ENCODE measurements around the gene AGAP1.

The AGAP1 gene

DNA sequence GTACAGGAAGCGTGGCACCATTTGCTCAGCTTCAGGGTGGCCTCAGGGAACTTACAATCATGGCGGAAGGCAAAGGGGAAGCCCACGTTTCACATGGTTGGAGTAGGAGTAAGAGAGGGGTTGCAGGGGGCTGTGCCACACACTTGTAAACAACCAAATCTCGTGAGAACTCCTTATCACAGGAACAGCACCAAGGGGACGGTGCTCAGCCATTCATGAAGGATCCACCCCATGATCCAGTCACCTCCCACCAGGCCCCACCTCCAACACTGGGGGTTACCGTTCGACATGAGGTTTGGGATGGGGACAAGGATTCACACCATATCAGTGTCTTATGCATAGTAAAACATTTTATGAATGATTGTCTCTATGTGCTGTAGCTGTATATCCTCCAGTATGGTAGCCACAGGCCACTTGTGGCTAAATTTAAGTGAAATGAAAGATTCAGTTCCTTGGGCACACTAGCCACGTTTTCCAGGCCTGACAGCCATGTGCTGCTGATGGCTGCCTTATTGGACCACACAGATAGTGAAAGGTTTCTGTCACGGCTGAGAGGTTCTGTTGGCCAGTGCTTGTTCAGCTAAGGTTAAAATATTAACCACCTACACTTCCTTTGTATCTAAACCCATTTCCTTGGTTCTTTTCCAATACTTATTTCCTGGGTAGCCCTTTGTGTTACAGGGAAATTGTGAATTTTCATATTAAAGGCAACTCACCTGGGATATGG is 77.3 kb downstream of the AGAP1 start:
- Histone ChIP-seq H3K9me3 (ENCODE audit: control insufficient read depth in 2 of 2, low read length in 2 of 2) (peaks cover 0 to 3% of the 10 kb centered on the region in 2 donors), H3K27me3 (ENCODE audit: control insufficient read depth in 2 of 2, insufficient read depth in 2 of 2, low read length in 2 of 2) (no peaks in the 10 kb centered on the region), H3K9ac (ENCODE audit: low read depth in 1 of 2, low read length in 2 of 2) (no peak overlapping the region), H3K27ac (ENCODE audit: low read depth in 2 of 2, low read length in 2 of 2) (no peak overlapping the region), H3K4me3 (ENCODE audit: low read length in 2 of 2) (no peak overlapping the region), H3K4me1 (ENCODE audit: control insufficient read depth in 2 of 2, insufficient read depth in 2 of 2, low read length in 2 of 2) (peaks cover 3 to 4% of the 10 kb centered on the region in 2 donors), H3K36me3 (ENCODE audit: control insufficient read depth in 2 of 2, insufficient read depth in 2 of 2, low read length in 2 of 2) (no peaks in the 10 kb centered on the region)

DNA sequence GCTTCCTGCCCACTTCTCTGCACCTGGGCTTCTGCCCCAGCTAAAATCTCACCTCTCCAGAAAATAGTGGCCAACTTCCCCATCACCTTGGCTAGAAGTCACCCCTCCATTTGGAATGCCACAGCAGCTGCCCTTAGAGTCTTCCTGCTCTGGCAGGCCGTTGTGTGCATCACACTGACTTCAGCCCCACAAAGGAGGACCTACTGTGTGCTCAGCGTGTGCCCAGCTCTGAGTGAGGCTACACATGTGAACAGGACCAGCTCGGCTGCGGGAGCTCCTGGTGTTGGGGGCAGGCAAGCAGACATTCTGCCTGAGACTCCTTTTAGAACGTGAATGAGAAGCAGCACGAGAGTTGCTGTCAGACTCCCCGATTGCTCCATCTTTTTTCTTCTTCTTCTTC is 78.7 kb downstream of the AGAP1 start:
- H3K9me3 ChIP-seq (ENCODE audit: control insufficient read depth in 2 of 2, low read length in 2 of 2), result peaks cover 0 to 3% of the 10 kb centered on the region in 2 donors
- H3K27ac ChIP-seq (ENCODE audit: low read depth in 2 of 2, low read length in 2 of 2), result no peak overlapping the region

DNA sequence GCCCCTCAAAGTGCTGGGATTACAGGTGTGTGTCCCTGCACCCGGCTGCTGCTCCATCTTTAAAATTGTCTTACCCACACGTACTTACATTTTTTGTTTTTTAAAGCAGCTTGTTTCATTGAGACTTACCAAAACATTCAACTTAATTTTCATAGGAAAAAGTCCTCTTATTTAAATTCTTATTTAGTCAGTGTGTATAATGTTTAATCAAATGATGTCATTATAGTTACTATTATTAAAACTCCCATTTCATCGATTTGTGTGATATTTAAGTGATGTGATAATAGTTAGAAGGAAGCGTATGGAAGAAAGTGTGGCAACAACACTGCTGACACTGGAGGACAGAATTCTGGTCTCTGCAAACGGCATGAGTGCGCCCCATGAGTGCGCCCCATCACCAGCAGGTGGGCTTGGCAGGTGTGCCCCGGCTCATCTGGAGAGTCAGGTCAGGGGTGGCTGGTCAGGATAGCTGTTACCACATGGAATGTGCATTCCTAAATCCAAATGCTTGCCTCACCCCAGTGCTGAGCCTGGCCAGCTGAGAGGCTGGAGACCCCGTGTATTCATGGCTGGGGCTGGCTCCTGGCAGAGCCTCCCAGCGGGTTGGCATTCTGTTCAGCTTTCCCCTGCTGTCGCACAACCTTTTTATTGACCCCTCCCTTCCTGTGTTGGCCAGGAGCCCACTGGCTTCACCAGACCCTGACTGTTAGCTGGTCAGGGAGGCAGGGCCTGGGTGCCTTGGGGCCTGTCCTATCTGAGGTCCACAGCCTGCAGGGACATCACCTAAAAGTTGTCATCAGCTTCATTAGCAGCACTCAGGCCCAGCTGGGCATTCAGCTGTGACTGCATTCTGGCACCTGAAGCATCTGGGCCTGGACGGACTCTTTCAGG is 79.7 kb downstream of the AGAP1 start:
- Histone ChIP-seq H3K4me1 (ENCODE audit: control insufficient read depth in 2 of 2, insufficient read depth in 2 of 2, low read length in 2 of 2) (peaks cover 3 to 4% of the 10 kb centered on the region in 2 donors), H3K9ac (ENCODE audit: low read depth in 1 of 2, low read length in 2 of 2) (no peak overlapping the region), H3K36me3 (ENCODE audit: control insufficient read depth in 2 of 2, insufficient read depth in 2 of 2, low read length in 2 of 2) (no peaks in the 10 kb centered on the region), H3K4me3 (ENCODE audit: low read length in 2 of 2) (no peak overlapping the region), H3K9me3 (ENCODE audit: control insufficient read depth in 2 of 2, low read length in 2 of 2) (peaks cover 0 to under 1% of the 10 kb centered on the region in 2 donors), H3K27ac (ENCODE audit: low read depth in 2 of 2, low read length in 2 of 2) (no peak overlapping the region), H3K27me3 (ENCODE audit: control insufficient read depth in 2 of 2, insufficient read depth in 2 of 2, low read length in 2 of 2) (no peaks in the 10 kb centered on the region)

More for the DNA sequence above, 78.7 kb downstream of the AGAP1 start:
- no peaks in the 10 kb centered on the region for H3K27me3 ChIP-seq (ENCODE audit: control insufficient read depth in 2 of 2, insufficient read depth in 2 of 2, low read length in 2 of 2)
- H3K9ac ChIP-seq (ENCODE audit: low read depth in 1 of 2, low read length in 2 of 2), result no peak overlapping the region
- no peak overlapping the region for H3K4me3 ChIP-seq (ENCODE audit: low read length in 2 of 2)
- H3K4me1 ChIP-seq (ENCODE audit: control insufficient read depth in 2 of 2, insufficient read depth in 2 of 2, low read length in 2 of 2), result peaks cover 3 to 4% of the 10 kb centered on the region in 2 donors
- no peaks in the 10 kb centered on the region for H3K36me3 ChIP-seq (ENCODE audit: control insufficient read depth in 2 of 2, insufficient read depth in 2 of 2, low read length in 2 of 2)

DNA sequence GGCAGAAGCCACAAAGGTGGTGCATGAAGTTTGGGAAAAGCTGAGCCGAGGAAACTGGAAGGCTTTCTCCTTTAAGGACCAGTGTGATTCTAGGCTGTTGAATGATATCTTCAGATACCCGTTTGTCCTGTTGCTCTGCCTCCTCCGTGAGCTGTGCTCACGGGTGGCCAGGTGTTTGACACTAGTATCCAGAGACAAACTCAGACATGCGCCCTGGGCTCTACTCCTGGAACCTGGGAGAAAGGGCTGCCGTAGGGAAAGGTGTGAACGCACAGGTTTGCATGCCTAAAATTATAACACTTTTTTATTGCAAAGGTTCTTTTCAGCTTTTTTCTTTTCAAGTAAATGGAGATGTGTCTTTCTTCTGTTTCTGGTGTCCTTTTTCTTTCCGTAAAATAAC is 81.6 kb downstream of the AGAP1 start:
- Histone ChIP-seq H3K9ac (ENCODE audit: low read depth in 1 of 2, low read length in 2 of 2) (no peak overlapping the region), H3K27me3 (ENCODE audit: control insufficient read depth in 2 of 2, insufficient read depth in 2 of 2, low read length in 2 of 2) (no peaks in the 10 kb centered on the region), H3K9me3 (ENCODE audit: control insufficient read depth in 2 of 2, low read length in 2 of 2) (no peaks in the 10 kb centered on the region), H3K4me3 (ENCODE audit: low read length in 2 of 2) (no peak overlapping the region), H3K36me3 (ENCODE audit: control insufficient read depth in 2 of 2, insufficient read depth in 2 of 2, low read length in 2 of 2) (no peaks in the 10 kb centered on the region), H3K4me1 (ENCODE audit: control insufficient read depth in 2 of 2, insufficient read depth in 2 of 2, low read length in 2 of 2) (peaks cover 3 to 4% of the 10 kb centered on the region in 2 donors), H3K27ac (ENCODE audit: low read depth in 2 of 2, low read length in 2 of 2) (no peak overlapping the region)

DNA sequence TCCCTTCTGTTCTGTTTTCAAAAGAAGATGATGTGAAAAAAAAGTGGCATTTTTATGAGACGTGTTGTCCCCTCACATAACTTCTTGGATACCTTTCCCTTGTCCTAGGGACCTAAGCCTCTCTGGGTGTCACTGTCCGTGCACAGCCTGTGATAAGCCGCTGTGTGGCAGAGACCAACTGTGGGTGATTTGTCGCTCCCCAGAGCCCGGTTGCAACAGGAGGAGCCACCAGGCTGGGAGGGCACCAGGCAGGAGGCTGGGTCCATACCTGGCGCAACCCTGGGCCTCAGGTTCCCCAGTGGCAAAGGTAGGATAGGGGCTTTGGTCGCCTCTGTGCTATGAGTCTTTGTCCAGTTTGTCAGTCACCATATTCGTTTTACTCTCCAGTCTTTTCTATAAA is 82.1 kb downstream of the AGAP1 start:
- no peaks in the 10 kb centered on the region for H3K27me3 ChIP-seq (ENCODE audit: control insufficient read depth in 2 of 2, insufficient read depth in 2 of 2, low read length in 2 of 2)
- H3K9ac ChIP-seq (ENCODE audit: low read depth in 1 of 2, low read length in 2 of 2), result no peak overlapping the region
- no peaks in the 10 kb centered on the region for H3K9me3 ChIP-seq (ENCODE audit: control insufficient read depth in 2 of 2, low read length in 2 of 2)
- no peak overlapping the region for H3K27ac ChIP-seq (ENCODE audit: low read depth in 2 of 2, low read length in 2 of 2)
- no peaks in the 10 kb centered on the region for H3K36me3 ChIP-seq (ENCODE audit: control insufficient read depth in 2 of 2, insufficient read depth in 2 of 2, low read length in 2 of 2)
- no peak overlapping the region for H3K4me3 ChIP-seq (ENCODE audit: low read length in 2 of 2)
- peaks cover 3 to 4% of the 10 kb centered on the region in 2 donors for H3K4me1 ChIP-seq (ENCODE audit: control insufficient read depth in 2 of 2, insufficient read depth in 2 of 2, low read length in 2 of 2)

DNA sequence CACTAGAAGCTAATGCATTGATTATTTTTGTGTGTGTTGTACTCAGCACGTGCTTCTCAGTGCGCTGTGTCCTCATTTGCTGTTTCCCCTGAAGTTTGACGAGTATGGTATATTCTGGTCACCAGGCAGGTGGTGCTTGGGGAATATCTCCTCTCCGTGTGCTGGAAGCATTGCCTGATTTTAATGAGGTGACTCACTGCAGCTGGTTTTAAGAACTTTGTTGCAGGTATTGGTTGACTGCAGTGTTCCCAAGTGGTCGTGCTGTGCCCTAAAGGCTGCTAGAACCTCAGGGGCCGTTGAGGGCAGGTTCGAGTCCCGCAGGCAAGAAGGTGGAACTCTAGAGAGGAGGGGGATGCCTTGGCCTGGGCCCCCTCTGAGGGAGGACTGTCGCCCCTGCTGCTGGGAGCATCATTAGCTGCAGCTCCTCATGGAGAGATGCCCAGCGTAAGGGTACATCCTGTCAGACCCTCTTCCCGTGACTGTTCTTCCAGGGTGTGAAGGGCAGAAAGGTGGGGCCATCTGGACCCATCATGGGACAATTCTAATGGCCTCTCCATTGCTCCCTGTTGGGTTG is 82.6 kb downstream of the AGAP1 start:
- no peaks in the 10 kb centered on the region for H3K27me3 ChIP-seq (ENCODE audit: control insufficient read depth in 2 of 2, insufficient read depth in 2 of 2, low read length in 2 of 2)
- H3K36me3 ChIP-seq (ENCODE audit: control insufficient read depth in 2 of 2, insufficient read depth in 2 of 2, low read length in 2 of 2), result no peaks in the 10 kb centered on the region
- H3K4me3 ChIP-seq (ENCODE audit: low read length in 2 of 2), result no peak overlapping the region
- H3K4me1 ChIP-seq (ENCODE audit: control insufficient read depth in 2 of 2, insufficient read depth in 2 of 2, low read length in 2 of 2), result peaks cover 3 to 4% of the 10 kb centered on the region in 2 donors
- no peak overlapping the region for H3K27ac ChIP-seq (ENCODE audit: low read depth in 2 of 2, low read length in 2 of 2)
- H3K9me3 ChIP-seq (ENCODE audit: control insufficient read depth in 2 of 2, low read length in 2 of 2), result no peaks in the 10 kb centered on the region
- no peak overlapping the region for H3K9ac ChIP-seq (ENCODE audit: low read depth in 1 of 2, low read length in 2 of 2)

DNA sequence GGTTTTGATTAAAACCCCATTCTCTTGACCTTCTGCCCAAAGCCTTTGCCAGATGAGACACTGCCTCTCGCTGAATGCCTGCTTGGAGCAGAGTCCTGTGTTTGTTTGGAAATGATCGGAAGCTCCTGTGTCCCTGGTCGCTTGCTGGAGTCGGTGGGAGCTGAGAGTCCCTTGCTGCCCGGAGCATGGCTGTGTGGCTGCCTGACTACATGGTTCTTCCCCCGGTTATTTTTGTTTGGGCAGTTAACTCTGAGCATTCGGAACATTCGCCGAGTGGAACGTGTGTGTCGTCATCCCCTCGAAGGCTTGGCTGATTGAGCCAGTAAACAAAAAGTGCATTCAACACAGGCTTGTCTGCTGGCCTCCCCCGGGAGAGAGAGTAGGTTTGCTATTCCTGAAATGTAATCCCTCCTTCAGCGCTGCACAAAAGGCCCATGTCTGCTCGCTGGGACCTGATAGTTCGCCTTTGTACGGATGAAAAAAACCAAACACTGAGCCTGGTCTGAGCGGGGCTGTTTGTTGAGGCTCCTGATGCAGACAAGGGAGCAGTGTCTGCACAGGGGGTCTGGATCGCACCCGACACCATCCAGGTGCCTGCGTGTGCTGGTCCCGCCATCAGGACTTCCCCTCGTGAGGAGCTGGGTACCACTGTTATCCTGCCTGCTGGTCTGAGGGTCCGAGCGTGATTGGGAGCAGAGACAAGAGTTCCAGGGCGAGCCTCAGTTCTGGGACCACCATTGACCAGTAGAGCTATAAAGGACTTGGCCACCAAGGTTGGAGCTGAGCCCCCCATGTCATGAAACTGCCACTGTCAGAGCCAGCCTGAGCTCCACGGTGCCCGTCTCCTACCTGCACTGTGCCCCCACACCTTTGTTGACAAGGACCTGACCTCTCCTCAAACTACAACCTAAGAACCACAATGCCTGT is 83.8 kb downstream of the AGAP1 start:
- no peaks in the 10 kb centered on the region for H3K27me3 ChIP-seq (ENCODE audit: control insufficient read depth in 2 of 2, insufficient read depth in 2 of 2, low read length in 2 of 2)
- H3K4me3 ChIP-seq (ENCODE audit: low read length in 2 of 2), result peak overlapping the region in 1 of 2 donors; percentile 35
- peak overlapping the region in 1 of 2 donors; percentile 18 for H3K9ac ChIP-seq (ENCODE audit: low read depth in 1 of 2, low read length in 2 of 2)
- no peaks in the 10 kb centered on the region for H3K9me3 ChIP-seq (ENCODE audit: control insufficient read depth in 2 of 2, low read length in 2 of 2)
- H3K27ac ChIP-seq (ENCODE audit: low read depth in 2 of 2, low read length in 2 of 2), result no peak overlapping the region
- peaks cover 3 to 4% of the 10 kb centered on the region in 2 donors for H3K4me1 ChIP-seq (ENCODE audit: control insufficient read depth in 2 of 2, insufficient read depth in 2 of 2, low read length in 2 of 2)
- H3K36me3 ChIP-seq (ENCODE audit: control insufficient read depth in 2 of 2, insufficient read depth in 2 of 2, low read length in 2 of 2), result no peaks in the 10 kb centered on the region

DNA sequence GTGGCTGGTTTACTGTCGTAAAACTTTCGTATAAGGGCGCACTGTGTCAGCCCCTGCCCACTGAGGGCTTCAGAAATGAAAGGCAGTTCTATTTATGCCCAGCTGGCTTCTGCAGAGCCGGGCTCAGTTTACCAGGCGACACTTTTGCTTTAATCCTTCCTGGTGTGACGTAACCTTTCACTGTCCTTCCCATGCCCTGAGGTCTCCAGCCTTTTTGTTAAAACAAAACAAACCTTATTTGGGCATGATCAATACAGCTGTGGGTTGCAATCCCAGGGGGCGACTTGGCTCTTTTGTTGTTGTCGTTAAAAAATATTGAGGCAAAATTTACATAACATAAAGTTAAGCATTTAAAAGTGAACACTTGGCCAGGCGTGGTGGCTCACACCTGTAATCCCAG is 85.3 kb downstream of the AGAP1 start:
- H3K4me3 ChIP-seq (ENCODE audit: low read length in 2 of 2), result no peak overlapping the region
- peaks cover 0 to 3% of the 10 kb centered on the region in 2 donors for H3K4me1 ChIP-seq (ENCODE audit: control insufficient read depth in 2 of 2, insufficient read depth in 2 of 2, low read length in 2 of 2)
- H3K9ac ChIP-seq (ENCODE audit: low read depth in 1 of 2, low read length in 2 of 2), result no peak overlapping the region
- H3K27ac ChIP-seq (ENCODE audit: low read depth in 2 of 2, low read length in 2 of 2), result no peak overlapping the region
- H3K27me3 ChIP-seq (ENCODE audit: control insufficient read depth in 2 of 2, insufficient read depth in 2 of 2, low read length in 2 of 2), result no peaks in the 10 kb centered on the region
- no peaks in the 10 kb centered on the region for H3K36me3 ChIP-seq (ENCODE audit: control insufficient read depth in 2 of 2, insufficient read depth in 2 of 2, low read length in 2 of 2)
- no peaks in the 10 kb centered on the region for H3K9me3 ChIP-seq (ENCODE audit: control insufficient read depth in 2 of 2, low read length in 2 of 2)

DNA sequence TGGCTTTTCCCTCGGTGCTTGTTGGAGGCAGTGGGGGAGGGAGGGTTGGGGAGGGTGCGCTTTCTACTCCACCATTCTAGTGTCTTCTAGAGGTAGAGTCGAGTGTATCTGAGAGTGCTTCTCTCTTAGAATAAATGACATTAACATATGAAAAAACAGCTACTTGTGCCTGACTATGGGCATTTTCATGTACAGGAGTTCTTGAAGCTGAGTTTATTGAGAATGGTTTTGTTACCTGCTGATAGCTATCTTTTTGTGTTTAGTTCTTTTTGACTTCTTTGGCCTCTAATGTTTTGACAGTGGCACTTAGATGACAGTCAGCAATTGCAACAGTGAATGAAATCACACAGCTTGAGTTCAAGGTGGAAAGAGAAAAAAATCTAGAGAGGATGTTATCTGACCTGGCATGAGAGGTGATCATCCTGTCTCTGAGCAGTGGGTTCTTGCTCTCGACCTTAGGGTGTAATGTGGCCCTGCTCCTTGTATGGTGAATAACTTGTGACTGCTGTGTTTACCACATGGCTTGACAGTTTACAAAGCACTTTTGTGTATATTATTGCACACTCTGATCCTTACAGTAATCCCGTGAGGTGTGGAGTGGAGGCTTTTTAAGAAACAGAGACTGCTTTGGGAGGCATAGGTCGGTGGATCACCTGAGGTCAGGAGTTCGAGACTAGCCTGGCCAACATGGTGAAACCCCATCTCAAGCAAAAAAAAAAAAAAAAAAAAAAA is 86.7 kb downstream of the AGAP1 start:
- no peak overlapping the region for H3K27ac ChIP-seq (ENCODE audit: low read depth in 2 of 2, low read length in 2 of 2)
- no peaks in the 10 kb centered on the region for H3K9me3 ChIP-seq (ENCODE audit: control insufficient read depth in 2 of 2, low read length in 2 of 2)
- H3K27me3 ChIP-seq (ENCODE audit: control insufficient read depth in 2 of 2, insufficient read depth in 2 of 2, low read length in 2 of 2), result no peaks in the 10 kb centered on the region
- H3K4me3 ChIP-seq (ENCODE audit: low read length in 2 of 2), result no peak overlapping the region
- peaks cover 0 to 3% of the 10 kb centered on the region in 2 donors for H3K4me1 ChIP-seq (ENCODE audit: control insufficient read depth in 2 of 2, insufficient read depth in 2 of 2, low read length in 2 of 2)
- H3K36me3 ChIP-seq (ENCODE audit: control insufficient read depth in 2 of 2, insufficient read depth in 2 of 2, low read length in 2 of 2), result no peaks in the 10 kb centered on the region
- no peak overlapping the region for H3K9ac ChIP-seq (ENCODE audit: low read depth in 1 of 2, low read length in 2 of 2)

Measured in mucosa of rectum (tissue), 2 donors.